ENCODE measurements around the gene CFAP61.
"Not testable (repeated sequence)": the region's sequence is repeated elsewhere in the genome, so short reads cannot be mapped to it uniquely, and the experiment has no call there.

Gene CFAP61

GRCh38 chr20:20331817-20332216, 279.5 kb downstream of the CFAP61 start:
- DNase-seq: no peak

- no peak for DNase-seq
Measured at GRCh38 chr20:20333866-20334265, 281.5 kb downstream of the CFAP61 start.

- DNase-seq: no peak
Measured at GRCh38 chr20:20334489-20334888, 282.2 kb downstream of the CFAP61 start.

GRCh38 chr20:20338133-20338730, 285.9 kb downstream of the CFAP61 start:
- DNase-seq: no peak

GRCh38 chr20:20340443-20340842, 288.1 kb downstream of the CFAP61 start:
- DNase-seq: no peak

- DNase-seq: no peak
Measured at GRCh38 chr20:20341371-20341770, 289.0 kb downstream of the CFAP61 start.

GRCh38 chr20:20342066-20342465, 289.7 kb downstream of the CFAP61 start:
- no peak for DNase-seq

GRCh38 chr20:20343932-20344331, 291.6 kb downstream of the CFAP61 start:
- no peak for DNase-seq

- no peak for DNase-seq
Measured at GRCh38 chr20:20344476-20344875, 292.1 kb downstream of the CFAP61 start.

- no peak for DNase-seq
Measured at GRCh38 chr20:20353576-20353975, 301.2 kb downstream of the CFAP61 start.

GRCh38 chr20:20355503-20355902, 303.2 kb downstream of the CFAP61 start:
- DNase-seq: not testable (repeated sequence)

- DNase-seq: no peak
Measured at GRCh38 chr20:20358801-20359200, 306.5 kb downstream of the CFAP61 start.

- no peak for DNase-seq
Measured at GRCh38 chr20:20359628-20360027, 307.3 kb downstream of the CFAP61 start.

- DNase-seq: peak; percentile 17
Measured at GRCh38 chr20:20360464-20360863, 308.1 kb downstream of the CFAP61 start.

GRCh38 chr20:20362774-20363433, 310.6 kb downstream of the CFAP61 start:
- no peak for DNase-seq

- no peak for DNase-seq
Measured at GRCh38 chr20:20363434-20363798, 311.1 kb downstream of the CFAP61 start.

GRCh38 chr20:20363799-20364592, 311.7 kb downstream of the CFAP61 start:
- DNase-seq: no peak

- no peak for DNase-seq
Measured at GRCh38 chr20:20364593-20365479, 312.5 kb downstream of the CFAP61 start.

- no peak for DNase-seq
Measured at GRCh38 chr20:20365480-20366161, 313.3 kb downstream of the CFAP61 start.

GRCh38 chr20:20366551-20366875, 314.2 kb downstream of the CFAP61 start:
- no peak for DNase-seq

GRCh38 chr20:20366876-20367574, 314.7 kb downstream of the CFAP61 start:
- no peak for DNase-seq
